HK-2 (cell line): ENCODE results near the gene ANO7.

Source experiments
- DNase-seq: peaks from one replicate; pipeline ENCODE4 v3.0.0-alpha.2; 2018; ENCODE audit not compliant: unreplicated experiment

The ANO7 gene

GRCh38 chr2:241252778-241253475, 64.5 kb downstream of the ANO7 start:
- DNase-seq: no peak

- DNase-seq: no peak
Measured at GRCh38 chr2:241254904-241255351, 66.5 kb downstream of the ANO7 start.

- no peak for DNase-seq
Measured at GRCh38 chr2:241255542-241256167, 67.2 kb downstream of the ANO7 start.

GRCh38 chr2:241256168-241256545, 67.7 kb downstream of the ANO7 start:
- no peak for DNase-seq

- no peak for DNase-seq
Measured at GRCh38 chr2:241257419-241258032, 69.0 kb downstream of the ANO7 start.

GRCh38 chr2:241258505-241259280, 70.2 kb downstream of the ANO7 start:
- DNase-seq: no peak

GRCh38 chr2:241260911-241261310, 72.4 kb downstream of the ANO7 start:
- no peak for DNase-seq

- DNase-seq: no peak
Measured at GRCh38 chr2:241261628-241262027, 73.2 kb downstream of the ANO7 start.

GRCh38 chr2:241263061-241263460, 74.6 kb downstream of the ANO7 start:
- DNase-seq: no peak

- DNase-seq: no peak
Measured at GRCh38 chr2:241265506-241265905, 77.0 kb downstream of the ANO7 start.

- DNase-seq: no peak
Measured at GRCh38 chr2:241267249-241268067, 79.0 kb downstream of the ANO7 start.

GRCh38 chr2:241268306-241268705, 79.8 kb downstream of the ANO7 start:
- DNase-seq: no peak

- no peak for DNase-seq
Measured at GRCh38 chr2:241268716-241269445, 80.4 kb downstream of the ANO7 start.

GRCh38 chr2:241269707-241270520, 81.4 kb downstream of the ANO7 start:
- no peak for DNase-seq

- no peak for DNase-seq
Measured at GRCh38 chr2:241270531-241270930, 82.1 kb downstream of the ANO7 start.

- peak; percentile 61 for DNase-seq
Measured at GRCh38 chr2:241271706-241272302, 83.3 kb downstream of the ANO7 start.

GRCh38 chr2:241272303-241273209, 84.1 kb downstream of the ANO7 start:
- peak; percentile 60 for DNase-seq

- no peak for DNase-seq
Measured at GRCh38 chr2:241273210-241274020, 84.9 kb downstream of the ANO7 start.
